Right lobe of liver (tissue), 6 donors: Measurements from ENCODE around the gene SYNE3. TPM values are rescaled to one million over a fixed set of nuclear protein-coding genes. Genes with fewer than 3 reads are reported as not detected.

Experiments
- ATAC-seq, 4 donors: fragments of 200-7000 bp; cut with Tn5 transposase; one replicate each; pipeline ENCODE4 v1.9.1; 2020; ENCODE audit warnings: mild to moderate bottlenecking in 4 of 4, moderate library complexity in 4 of 4
- DNase-seq, 3 donors: peaks; one replicate each; pipeline ENCODE4 v3.0.0-alpha.2; 2020
- H3K27ac ChIP-seq, 3 donors: fragments of 200-600 bp; one replicate each; pipeline ENCODE4 v1.8.0; 2022
- H3K27me3 ChIP-seq, 2 donors: fragments of 200-600 bp; one replicate each; pipeline ENCODE4 v1.8.0; 2022
- H3K36me3 ChIP-seq, 4 donors: fragments of 200-600 bp; sonication (generic) in 1 of 4; one replicate each; pipeline versions ENCODE4 v1.5.1 to v1.8.0; 2017 to 2022; ENCODE audit warnings: control low read depth in 1 of 4
- H3K4me1 ChIP-seq, 4 donors: fragments of 200-600 bp; sonication (generic) in 1 of 4; one replicate each; pipeline versions ENCODE4 v1.5.1 to v1.8.0; 2017 to 2022; ENCODE audit warnings: control low read depth in 1 of 4
- H3K4me3 ChIP-seq, 3 donors: fragments of 200-600 bp; one replicate each; pipeline ENCODE4 v1.8.0; 2022
- H3K9me3 ChIP-seq, 4 donors: fragments of 200-600 bp; sonication (generic) in 1 of 4; one replicate each; pipeline versions ENCODE4 v1.5.1 to v1.8.0; 2017 to 2022; ENCODE audit warnings: control low read depth in 1 of 4
- CTCF ChIP-seq, 4 donors: fragments of 200-600 bp in 3 of 4; fragments of 450-650 bp in 1 of 4; IDR thresholded peaks; one replicate each; pipeline versions ENCODE4 v1.5.1 to v1.8.0; 2016 to 2022; ENCODE audit warnings: antibody characterized with exemption in 4 of 4, mild to moderate bottlenecking in 2 of 4
- POLR2A ChIP-seq: fragments of 450-650 bp; IDR thresholded peaks from one replicate; pipeline ENCODE4 v1.6.1; 2017; ENCODE audit warnings: antibody characterized with exemption, mild to moderate bottlenecking
- WGBS: methylation state at CpG from one replicate; pipeline ENCODE4 v1.1.6; 2018; ENCODE audit warnings: low coverage, low lambda C conversion rate; ENCODE audit not compliant: insufficient coverage; ENCODE audit errors: missing lambda C conversion rate; 5-methylcytosine and 5-hydroxymethylcytosine counted together
- intact Hi-C, 2 donors: fragments of 100-400 bp; cut with DNase I; formaldehyde crosslinking; loops; one replicate each; pipeline versions ENCODE4 v1.11.2 to v1.14.1; 2022
- total RNA-seq, 6 experiments: library from RNA; depleted of rRNA in 2 of 6; stranded (reverse); fragments of >200 nt in 2 of 6; fragmentation: NEBNext Ultra II Directional in 3 of 6; extraction: Animal tissue kit (Norgen Biotek cat#: 25700) in 3 of 6; gene quantifications; one replicate each; pipeline versions ENCODE4 v1.1.0 to v1.2.4, GENCODE V29; 2016 to 2023
- donor health status: DM: no; HTN: yes; CAD: no.
- donor health status: DM: no; HTN: no; CAD: no.
- donor health status: DM: no; HTN: no; CAD: no.
- donor health status: DM: no; HTN: yes; CAD: no.
- donor health status: DM: no; HTN: yes; CAD: no.

SYNE3 gene
- total RNA-seq, 6 experiments from 2014 or later: 3.7 to 11.6 (median 5.0) TPM

- DNase-seq: peak in 2 of 3 donors; percentile 66 to 70
- Histone ChIP-seq H3K27ac (peak overlapping the region in 2 of 3 donors; percentile 13 to 42), H3K4me3 (no peak overlapping the region), H3K36me3 (no peaks in the 10 kb centered on the region), H3K9me3 (no peaks in the 10 kb centered on the region), H3K4me1 (peaks cover 0 to 13% (median 6%) of the 10 kb centered on the region in 4 donors), H3K27me3 (no peaks in the 10 kb centered on the region)
- 14% methylated on average over 8 of the region's 8 CpGs for WGBS
- ATAC-seq: peak; percentile 77 to 93 (median 83)
- intact Hi-C loops: no loop called here
- no peak for TF ChIP-seq POLR2A
- TF ChIP-seq CTCF (IDR thresholded peaks at IDR 0.05): no peak
Observed at GRCh38 chr14:95507174-95507573, 9.3 kb downstream of the SYNE3 start.

- no peaks in the 10 kb centered on the region for H3K36me3 ChIP-seq
- H3K27me3 ChIP-seq: no peaks in the 10 kb centered on the region
- DNase-seq (no peak), ATAC-seq (no peak)
- H3K9me3 ChIP-seq: no peaks in the 10 kb centered on the region
- H3K27ac ChIP-seq: no peak overlapping the region
- no peak for TF ChIP-seq CTCF (IDR thresholded peaks at IDR 0.05)
- no peak for TF ChIP-seq POLR2A
- 100% methylated on average over 2 of the region's 17 CpGs for WGBS
- no peak overlapping the region for H3K4me3 ChIP-seq
- peaks cover 0 to 18% (median 7%) of the 10 kb centered on the region in 4 donors for H3K4me1 ChIP-seq
- intact Hi-C loops: no loop called here
Observed at GRCh38 chr14:95505030-95505589, 11.3 kb downstream of the SYNE3 start.

GRCh38 chr14:95504135-95505029, 12.1 kb downstream of the SYNE3 start:
- no peaks in the 10 kb centered on the region for H3K36me3 ChIP-seq
- no peak for DNase-seq
- intact Hi-C loops: no loop called here
- no peak overlapping the region for H3K4me3 ChIP-seq
- TF ChIP-seq CTCF (IDR thresholded peaks at IDR 0.05) (no peak), POLR2A (no peak)
- H3K4me1 ChIP-seq: peaks cover 0 to 23% (median 7%) of the 10 kb centered on the region in 4 donors
- 76% methylated on average over 4 of the region's 6 CpGs for WGBS
- no peak overlapping the region for H3K27ac ChIP-seq
- H3K27me3 ChIP-seq: no peaks in the 10 kb centered on the region
- no peaks in the 10 kb centered on the region for H3K9me3 ChIP-seq
- no peak for ATAC-seq

GRCh38 chr14:95503365-95504134, 12.9 kb downstream of the SYNE3 start:
- TF ChIP-seq POLR2A (no peak), CTCF (IDR thresholded peaks at IDR 0.05) (no peak)
- Histone ChIP-seq H3K4me3 (no peak overlapping the region), H3K9me3 (no peaks in the 10 kb centered on the region), H3K27ac (no peak overlapping the region), H3K27me3 (no peaks in the 10 kb centered on the region), H3K36me3 (no peaks in the 10 kb centered on the region), H3K4me1 (peaks cover 0 to 31% (median 7%) of the 10 kb centered on the region in 4 donors)
- 77% methylated on average over 8 of the region's 8 CpGs for WGBS
- ATAC-seq (no peak), DNase-seq (no peak)
- intact Hi-C loops: no loop called here
